HEK293T (cell line): ENCODE data around the gene NFRKB.

Experiments
- BHLHE40 ChIP-seq: fragments of 450-650 bp; IDR thresholded peaks from 2 replicates; pipeline ENCODE4 v1.6.1; 2016; ENCODE audit warnings: mild to moderate bottlenecking, moderate library complexity, borderline replicate concordance
- CTBP1 ChIP-seq: fragments of 450-650 bp; IDR thresholded peaks from 2 replicates; pipeline ENCODE4 v1.6.1; 2016; ENCODE audit warnings: borderline replicate concordance
- ELF4 ChIP-seq: fragments of 450-650 bp; IDR thresholded peaks from 2 replicates; pipeline ENCODE4 v1.6.1; 2017; ENCODE audit warnings: antibody characterized with exemption
- FOXA1 ChIP-seq: fragments of 450-650 bp; IDR thresholded peaks from 2 replicates; pipeline ENCODE4 v1.6.1; 2016; ENCODE audit warnings: mild to moderate bottlenecking
- FOXM1 ChIP-seq: fragments of 450-650 bp; IDR thresholded peaks from 2 replicates; pipeline ENCODE4 v1.6.1; 2017; ENCODE audit warnings: mild to moderate bottlenecking, borderline replicate concordance
- HDGF ChIP-seq: fragments of 450-650 bp; IDR thresholded peaks from 2 replicates; pipeline ENCODE4 v1.6.1; 2017; ENCODE audit warnings: antibody characterized with exemption, borderline replicate concordance
- SP1 ChIP-seq: fragments of 450-650 bp; IDR thresholded peaks from 2 replicates; pipeline ENCODE4 v1.6.1; 2017
- SUZ12 ChIP-seq: fragments of 450-650 bp; IDR thresholded peaks from 2 replicates; pipeline ENCODE4 v1.6.1; 2016; ENCODE audit warnings: mild to moderate bottlenecking
- ZNF384 ChIP-seq: fragments of 450-650 bp; IDR thresholded peaks from 2 replicates; pipeline ENCODE4 v1.6.1; 2016
- TF ChIP-seq, protein P1 (sequence below): fragments of 450-650 bp; IDR thresholded peaks from 2 replicates; pipeline ENCODE4 v1.6.1; 2016

- no peak for TF ChIP-seq FOXA1
- TF ChIP-seq SP1: no peak
- no peak for TF ChIP-seq CTBP1
- no peak for TF ChIP-seq FOXM1
- TF ChIP-seq BHLHE40: no peak
- no peak for TF ChIP-seq ZNF384
- no peak for TF ChIP-seq ELF4
- no peak for TF ChIP-seq SUZ12
- TF ChIP-seq, protein P1, sequence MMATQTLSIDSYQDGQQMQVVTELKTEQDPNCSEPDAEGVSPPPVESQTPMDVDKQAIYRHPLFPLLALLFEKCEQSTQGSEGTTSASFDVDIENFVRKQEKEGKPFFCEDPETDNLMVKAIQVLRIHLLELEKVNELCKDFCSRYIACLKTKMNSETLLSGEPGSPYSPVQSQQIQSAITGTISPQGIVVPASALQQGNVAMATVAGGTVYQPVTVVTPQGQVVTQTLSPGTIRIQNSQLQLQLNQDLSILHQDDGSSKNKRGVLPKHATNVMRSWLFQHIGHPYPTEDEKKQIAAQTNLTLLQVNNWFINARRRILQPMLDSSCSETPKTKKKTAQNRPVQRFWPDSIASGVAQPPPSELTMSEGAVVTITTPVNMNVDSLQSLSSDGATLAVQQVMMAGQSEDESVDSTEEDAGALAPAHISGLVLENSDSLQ: no peak
- no peak for TF ChIP-seq HDGF
Measured at GRCh38 chr11:129918361-129918760, 23.0 kb upstream of the NFRKB start.
